Smooth muscle cell (in vitro differentiated cells): Measurements from ENCODE around the gene PTPRA. TPM values are rescaled to one million over a fixed set of nuclear protein-coding genes. Genes with fewer than 3 reads are reported as not detected.
"Not testable (repeated sequence)": the region's sequence is repeated elsewhere in the genome, so short reads cannot be mapped to it uniquely, and the experiment has no call there.

Source experiments
- DNase-seq: peaks from one replicate; lab custom pipeline; 2025; ENCODE audit not compliant: unreplicated experiment; lab: John Stamatoyannopoulos, UW
- H2AFZ ChIP-seq: fragments of 200-600 bp; sonication (generic); 2 replicates; pipeline ENCODE4 v1.6.0; 2016; ENCODE audit warnings: antibody characterized with exemption, low read depth, mild to moderate bottlenecking
- H3F3A ChIP-seq: fragments of 200-600 bp; sonication (generic); 2 replicates; pipeline ENCODE4 v1.6.0; 2017; ENCODE audit warnings: antibody characterized with exemption, low read depth
- H3K27ac ChIP-seq: fragments of 200-600 bp; sonication (generic); 2 replicates; pipeline ENCODE4 v1.5.1; 2016; ENCODE audit warnings: low read depth, mild to moderate bottlenecking
- H3K27me3 ChIP-seq: fragments of 200-600 bp; sonication (generic); 2 replicates; pipeline ENCODE4 v1.6.1; 2016; ENCODE audit warnings: low read depth, mild to moderate bottlenecking
- H3K36me3 ChIP-seq: fragments of 200-600 bp; sonication (generic); 2 replicates; pipeline ENCODE4 v1.5.1; 2016; ENCODE audit warnings: low read depth
- H3K4me1 ChIP-seq: fragments of 200-600 bp; sonication (generic); 2 replicates; pipeline ENCODE4 v1.5.1; 2016; ENCODE audit warnings: low read depth
- H3K4me2 ChIP-seq: fragments of 200-600 bp; sonication (generic); 2 replicates; pipeline ENCODE4 v1.6.0; 2016; ENCODE audit warnings: mild to moderate bottlenecking
- H3K4me3 ChIP-seq: fragments of 200-600 bp; sonication (generic); 2 replicates; pipeline ENCODE4 v1.5.1; 2016; ENCODE audit warnings: mild to moderate bottlenecking
- H3K79me2 ChIP-seq: fragments of 200-600 bp; sonication (generic); 2 replicates; pipeline ENCODE4 v1.6.0; 2016; ENCODE audit warnings: low read depth, mild to moderate bottlenecking
- H3K9ac ChIP-seq: fragments of 200-600 bp; sonication (generic); 2 replicates; pipeline ENCODE4 v1.6.0; 2016; ENCODE audit warnings: low read depth
- H3K9me3 ChIP-seq: fragments of 200-600 bp; sonication (generic); replicated peaks from 2 replicates; pipeline ENCODE4 v1.5.1; 2016; ENCODE audit warnings: low read depth
- H4K20me1 ChIP-seq: fragments of 200-600 bp; sonication (generic); 2 replicates; pipeline ENCODE4 v1.6.0; 2016; ENCODE audit warnings: low read depth
- WGBS: methylation state at CpG from one replicate; pipeline ENCODE4 v1.1.7; 2016; ENCODE audit warnings: low lambda C conversion rate; 5-methylcytosine and 5-hydroxymethylcytosine counted together
- polyA plus RNA-seq: library from polyadenylated mRNA; unstranded; fragments of >200 nt; fragmentation: Nextera tagmentation; extraction: Ambion mirVana; gene quantifications from 2 replicates; pipeline ENCODE4 v1.2.1, GENCODE V29; 2016
- total RNA-seq: library from RNA; depleted of rRNA; stranded (reverse); fragments of >200 nt; gene quantifications from 2 replicates; pipeline ENCODE4 v1.2.3, GENCODE V29; 2014
- TF ChIP-seq, protein P1 (sequence below): fragments of 200-600 bp; sonication (generic); IDR thresholded peaks from 2 replicates; pipeline ENCODE4 v1.5.1; 2017; ENCODE audit warnings: borderline replicate concordance, mild to moderate bottlenecking, antibody characterized with exemption; ENCODE audit not compliant: insufficient read depth, poor library complexity, severe bottlenecking

The PTPRA gene
- total and polyA plus RNA-seq, 2 experiments from 2014 or later: 38.4 to 48.9 TPM

DNA sequence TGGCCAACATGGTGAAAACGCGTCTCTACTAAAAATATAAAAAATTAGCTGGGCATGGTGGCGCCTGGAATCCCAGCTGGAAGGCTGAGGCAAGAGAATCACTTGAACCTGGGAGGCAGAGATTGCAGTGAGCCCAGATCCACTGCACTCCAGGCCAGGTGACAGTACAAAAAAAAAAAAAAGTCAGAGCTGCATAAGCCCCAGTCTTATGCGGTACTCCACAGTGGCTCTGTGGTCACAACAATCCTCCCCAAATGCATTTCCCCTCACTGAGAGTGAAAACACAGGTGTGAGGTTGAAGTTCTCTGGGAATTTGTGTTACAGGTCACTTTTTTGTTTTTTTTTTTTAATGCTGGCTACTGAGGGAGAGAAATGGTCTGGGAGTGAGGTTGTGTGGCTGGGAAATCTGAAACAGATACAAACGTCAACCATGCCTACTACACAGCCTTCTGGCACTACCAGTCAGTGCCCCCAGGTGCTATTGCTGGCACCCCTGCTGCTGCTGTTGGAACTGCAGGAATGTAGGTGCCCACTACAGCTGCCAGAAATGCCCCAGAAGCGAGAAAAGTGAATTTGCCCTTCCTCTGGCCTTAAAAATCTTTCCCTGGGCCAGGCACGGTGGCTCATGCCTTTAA lies 178.2 kb downstream of the PTPRA start:
- WGBS: 77% methylated on average over 7 of the region's 7 CpGs
- Histone ChIP-seq H3K79me2 (peaks cover 9% of the 10 kb centered on the region), H3F3A (no peaks in the 10 kb centered on the region), H3K4me2 (no peak overlapping the region), H3K27me3 (no peaks in the 10 kb centered on the region), H3K36me3 (no peaks in the 10 kb centered on the region), H3K4me1 (no peaks in the 10 kb centered on the region), H3K9me3 (no peaks in the 10 kb centered on the region), H3K9ac (no peak overlapping the region), H3K4me3 (no peak overlapping the region), H2AFZ (no peak overlapping the region), H3K27ac (no peak overlapping the region), H4K20me1 (no peaks in the 10 kb centered on the region)
- TF ChIP-seq, protein P1, sequence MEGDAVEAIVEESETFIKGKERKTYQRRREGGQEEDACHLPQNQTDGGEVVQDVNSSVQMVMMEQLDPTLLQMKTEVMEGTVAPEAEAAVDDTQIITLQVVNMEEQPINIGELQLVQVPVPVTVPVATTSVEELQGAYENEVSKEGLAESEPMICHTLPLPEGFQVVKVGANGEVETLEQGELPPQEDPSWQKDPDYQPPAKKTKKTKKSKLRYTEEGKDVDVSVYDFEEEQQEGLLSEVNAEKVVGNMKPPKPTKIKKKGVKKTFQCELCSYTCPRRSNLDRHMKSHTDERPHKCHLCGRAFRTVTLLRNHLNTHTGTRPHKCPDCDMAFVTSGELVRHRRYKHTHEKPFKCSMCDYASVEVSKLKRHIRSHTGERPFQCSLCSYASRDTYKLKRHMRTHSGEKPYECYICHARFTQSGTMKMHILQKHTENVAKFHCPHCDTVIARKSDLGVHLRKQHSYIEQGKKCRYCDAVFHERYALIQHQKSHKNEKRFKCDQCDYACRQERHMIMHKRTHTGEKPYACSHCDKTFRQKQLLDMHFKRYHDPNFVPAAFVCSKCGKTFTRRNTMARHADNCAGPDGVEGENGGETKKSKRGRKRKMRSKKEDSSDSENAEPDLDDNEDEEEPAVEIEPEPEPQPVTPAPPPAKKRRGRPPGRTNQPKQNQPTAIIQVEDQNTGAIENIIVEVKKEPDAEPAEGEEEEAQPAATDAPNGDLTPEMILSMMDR: no peak
- DNase-seq: no peak

DNA sequence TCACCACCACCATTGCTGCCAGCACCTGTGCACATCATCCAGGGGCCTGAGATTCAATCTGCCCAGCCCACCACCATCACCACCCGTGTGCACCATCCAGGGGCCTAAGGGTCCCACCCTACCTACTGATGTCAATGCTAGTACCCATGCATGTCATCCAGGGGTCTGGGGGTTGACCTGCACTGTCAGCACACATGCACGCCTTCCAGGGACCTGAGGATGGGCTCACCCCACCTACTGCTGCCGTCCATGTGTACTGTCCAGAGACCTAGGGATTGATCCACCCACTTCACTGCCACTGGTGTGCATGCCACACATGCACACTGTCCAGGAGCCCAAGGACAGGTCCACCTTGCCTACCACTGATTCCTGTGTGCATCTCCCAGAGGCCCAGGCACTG lies 186.2 kb downstream of the PTPRA start:
- no peaks in the 10 kb centered on the region for H3K9me3 ChIP-seq
- H3K79me2 ChIP-seq: no peaks in the 10 kb centered on the region
- no peak overlapping the region for H3K9ac ChIP-seq
- no peaks in the 10 kb centered on the region for H3F3A ChIP-seq
- no peak overlapping the region for H3K27ac ChIP-seq
- H3K4me2 ChIP-seq: no peak overlapping the region
- H3K4me1 ChIP-seq: no peaks in the 10 kb centered on the region
- H3K27me3 ChIP-seq: no peaks in the 10 kb centered on the region
- DNase-seq: no peak
- H4K20me1 ChIP-seq: peaks cover 22% of the 10 kb centered on the region
- H2AFZ ChIP-seq: no peak overlapping the region
- 98% methylated on average over 3 of the region's 3 CpGs for WGBS
- TF ChIP-seq, protein P1: no peak
- H3K4me3 ChIP-seq: no peak overlapping the region
- no peaks in the 10 kb centered on the region for H3K36me3 ChIP-seq

DNA sequence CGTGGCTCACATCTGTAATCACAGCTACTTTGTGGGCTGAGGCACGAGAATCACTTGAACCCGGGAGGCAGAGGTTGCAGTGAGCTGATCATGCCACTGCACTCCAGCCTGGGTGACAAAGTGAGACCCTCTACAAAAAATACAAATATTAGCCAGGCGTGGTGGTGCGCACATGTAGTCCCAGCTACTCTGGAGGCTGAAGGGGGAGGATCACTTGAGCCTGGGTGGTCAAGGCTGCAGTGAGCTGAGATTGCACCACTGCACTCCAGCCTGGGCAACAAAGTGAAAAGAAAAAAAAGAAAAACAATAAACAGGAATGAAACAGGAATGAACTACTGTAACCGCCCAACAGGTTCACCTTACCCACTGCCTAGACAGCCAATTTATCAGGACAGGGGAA lies 190.8 kb downstream of the PTPRA start:
- 83% methylated on average over 6 of the region's 6 CpGs for WGBS
- H2AFZ ChIP-seq, H3K36me3 ChIP-seq, DNase-seq, H3F3A ChIP-seq, H3K9ac ChIP-seq, H3K79me2 ChIP-seq, H3K4me3 ChIP-seq, H3K9me3 ChIP-seq, H3K4me2 ChIP-seq, H3K27ac ChIP-seq, H3K27me3 ChIP-seq, H3K4me1 ChIP-seq: not testable (repeated sequence)
- peaks cover 22% of the 10 kb centered on the region for H4K20me1 ChIP-seq

DNA sequence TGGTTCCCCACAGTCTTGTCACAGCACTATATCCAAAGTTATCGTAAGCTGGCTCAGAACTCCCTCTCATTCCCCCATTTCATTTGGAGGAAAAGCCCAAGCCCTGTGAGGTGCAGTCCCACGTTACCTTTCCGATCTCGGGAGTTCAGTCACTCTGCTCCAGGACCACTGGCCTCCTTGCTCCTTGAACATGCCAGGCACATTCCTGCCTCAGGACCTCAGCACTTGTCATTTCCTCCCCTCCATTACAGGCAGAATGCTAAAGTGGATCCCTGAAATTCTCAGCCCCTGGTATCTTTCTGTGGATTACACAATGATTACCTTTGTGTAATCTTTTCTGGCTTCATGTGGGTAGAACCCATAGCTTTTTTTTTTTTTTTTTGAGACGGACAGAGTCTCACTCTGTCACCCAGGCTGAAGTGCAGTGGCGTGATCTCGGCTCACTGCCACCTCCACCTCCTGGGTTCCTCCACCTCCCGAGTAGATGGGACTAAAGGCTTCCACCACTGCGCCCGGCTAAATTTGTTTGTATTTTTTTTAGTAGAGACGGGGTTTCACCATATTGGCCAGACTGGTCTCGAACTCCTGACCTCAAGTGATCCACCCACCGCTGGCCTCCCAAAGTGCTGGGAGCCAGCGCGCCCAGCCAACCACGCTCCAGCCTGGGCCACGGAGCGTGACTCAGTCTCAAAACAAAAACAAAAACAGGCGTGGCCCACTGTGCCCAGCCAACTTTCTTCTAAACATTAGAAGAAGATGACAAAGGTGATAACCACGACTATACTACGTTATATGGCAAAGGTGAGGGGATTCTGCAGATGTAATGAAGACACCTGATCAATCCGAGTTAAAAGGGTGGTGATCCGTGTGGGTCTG lies 194.1 kb downstream of the PTPRA start:
- Histone ChIP-seq H3K9me3 (no peaks in the 10 kb centered on the region), H3K9ac (no peak overlapping the region), H3K4me1 (no peaks in the 10 kb centered on the region), H3K79me2 (no peaks in the 10 kb centered on the region), H3K36me3 (no peaks in the 10 kb centered on the region), H3F3A (no peaks in the 10 kb centered on the region), H3K4me2 (no peak overlapping the region), H4K20me1 (peaks cover under 1% of the 10 kb centered on the region), H3K27me3 (peaks cover 10% of the 10 kb centered on the region), H3K27ac (no peak overlapping the region), H3K4me3 (no peak overlapping the region), H2AFZ (no peak overlapping the region)
- 92% methylated on average over 23 of the region's 23 CpGs for WGBS
- TF ChIP-seq, protein P1: no peak
- DNase-seq: no peak
